ENCODE results near the gene ZNF519. TPM values are rescaled to one million over a fixed set of nuclear protein-coding genes. Genes with fewer than 3 reads are reported as not detected.
"Not testable (repeated sequence)": the region's sequence is repeated elsewhere in the genome, so short reads cannot be mapped to it uniquely, and the experiment has no call there.

ZNF519 gene
- total RNA-seq (9.9 and 12.0 TPM in 2 replicates), polyA plus RNA-seq (5.1 and 7.1 TPM in 2 replicates)

DNA sequence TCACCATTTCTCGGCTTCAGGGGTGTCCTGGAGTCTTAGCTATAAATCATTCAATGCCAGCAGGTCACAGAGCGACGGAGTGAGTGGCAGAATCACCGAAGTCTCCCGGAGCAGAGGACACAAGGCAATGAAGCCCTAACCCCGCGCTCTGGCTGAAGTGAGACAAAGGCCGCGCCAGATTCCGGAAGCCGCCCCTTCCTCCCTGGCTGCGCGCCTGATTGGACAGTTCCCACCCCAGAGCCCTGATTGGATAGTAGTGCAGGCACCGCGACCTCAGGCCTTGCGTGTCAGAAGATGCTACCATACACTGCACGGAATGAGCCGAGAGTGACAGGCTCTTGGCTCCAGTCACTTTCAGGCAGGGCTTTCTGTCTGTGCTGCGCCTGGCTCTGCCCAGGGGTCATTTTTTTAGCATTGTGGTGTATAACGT is at the start of gene ZNF519:
TSS of gene ZNF519 (minus strand) at position 165 of the 430 bp plus-strand sequence. CDS start at position 7, 158 bp downstream.
- not testable (repeated sequence) for H3K27me3 ChIP-seq; H3K9me3 ChIP-seq (ENCODE audit: low read depth); H3K4me1 ChIP-seq (ENCODE audit: low read depth); H3K36me3 ChIP-seq
- peak within 1 kb of the TSS; percentile 89 for H3K27ac ChIP-seq
- peak within 1 kb of the TSS; percentile 94 for H3K4me3 ChIP-seq
- DNase-seq (ENCODE audit: low read depth in 1 of 2, low spot score in 1 of 2) = peak; percentile 93 to 98

DNA sequence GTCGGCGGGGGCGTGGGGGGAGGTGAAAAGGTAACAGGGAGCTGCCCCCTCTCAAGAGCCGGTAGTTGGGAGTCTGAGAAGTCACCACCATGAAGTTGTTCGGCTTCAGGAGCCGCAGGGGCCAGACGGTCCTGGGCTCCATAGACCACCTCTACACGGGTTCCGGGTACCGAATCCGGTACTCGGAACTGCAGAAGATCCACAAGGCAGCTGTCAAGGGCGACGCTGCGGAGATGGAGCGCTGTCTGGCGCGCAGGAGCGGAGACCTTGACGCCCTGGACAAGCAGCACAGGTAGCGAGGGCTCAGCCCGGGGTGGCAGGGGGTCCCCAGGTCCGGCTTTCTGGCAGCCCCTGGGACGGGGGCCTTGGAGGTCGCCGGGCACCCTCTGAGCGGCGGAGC is 47.1 kb upstream of the ZNF519 start:
- no peak for DNase-seq (ENCODE audit: low read depth in 1 of 2, low spot score in 1 of 2)
- no peaks in the 10 kb centered on the region for H3K36me3 ChIP-seq
- no peak overlapping the region for H3K27ac ChIP-seq
- TF ChIP-seq, protein P1, sequence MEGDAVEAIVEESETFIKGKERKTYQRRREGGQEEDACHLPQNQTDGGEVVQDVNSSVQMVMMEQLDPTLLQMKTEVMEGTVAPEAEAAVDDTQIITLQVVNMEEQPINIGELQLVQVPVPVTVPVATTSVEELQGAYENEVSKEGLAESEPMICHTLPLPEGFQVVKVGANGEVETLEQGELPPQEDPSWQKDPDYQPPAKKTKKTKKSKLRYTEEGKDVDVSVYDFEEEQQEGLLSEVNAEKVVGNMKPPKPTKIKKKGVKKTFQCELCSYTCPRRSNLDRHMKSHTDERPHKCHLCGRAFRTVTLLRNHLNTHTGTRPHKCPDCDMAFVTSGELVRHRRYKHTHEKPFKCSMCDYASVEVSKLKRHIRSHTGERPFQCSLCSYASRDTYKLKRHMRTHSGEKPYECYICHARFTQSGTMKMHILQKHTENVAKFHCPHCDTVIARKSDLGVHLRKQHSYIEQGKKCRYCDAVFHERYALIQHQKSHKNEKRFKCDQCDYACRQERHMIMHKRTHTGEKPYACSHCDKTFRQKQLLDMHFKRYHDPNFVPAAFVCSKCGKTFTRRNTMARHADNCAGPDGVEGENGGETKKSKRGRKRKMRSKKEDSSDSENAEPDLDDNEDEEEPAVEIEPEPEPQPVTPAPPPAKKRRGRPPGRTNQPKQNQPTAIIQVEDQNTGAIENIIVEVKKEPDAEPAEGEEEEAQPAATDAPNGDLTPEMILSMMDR (IDR thresholded peaks at IDR 0.05; ENCODE audit: low read depth, low read length) = no peak
- H3K4me3 ChIP-seq = no peak overlapping the region
- H3K27me3 ChIP-seq = no peaks in the 10 kb centered on the region
- no peaks in the 10 kb centered on the region for H3K4me1 ChIP-seq (ENCODE audit: low read depth)
- H3K9me3 ChIP-seq (ENCODE audit: low read depth) = no peaks in the 10 kb centered on the region

DNA sequence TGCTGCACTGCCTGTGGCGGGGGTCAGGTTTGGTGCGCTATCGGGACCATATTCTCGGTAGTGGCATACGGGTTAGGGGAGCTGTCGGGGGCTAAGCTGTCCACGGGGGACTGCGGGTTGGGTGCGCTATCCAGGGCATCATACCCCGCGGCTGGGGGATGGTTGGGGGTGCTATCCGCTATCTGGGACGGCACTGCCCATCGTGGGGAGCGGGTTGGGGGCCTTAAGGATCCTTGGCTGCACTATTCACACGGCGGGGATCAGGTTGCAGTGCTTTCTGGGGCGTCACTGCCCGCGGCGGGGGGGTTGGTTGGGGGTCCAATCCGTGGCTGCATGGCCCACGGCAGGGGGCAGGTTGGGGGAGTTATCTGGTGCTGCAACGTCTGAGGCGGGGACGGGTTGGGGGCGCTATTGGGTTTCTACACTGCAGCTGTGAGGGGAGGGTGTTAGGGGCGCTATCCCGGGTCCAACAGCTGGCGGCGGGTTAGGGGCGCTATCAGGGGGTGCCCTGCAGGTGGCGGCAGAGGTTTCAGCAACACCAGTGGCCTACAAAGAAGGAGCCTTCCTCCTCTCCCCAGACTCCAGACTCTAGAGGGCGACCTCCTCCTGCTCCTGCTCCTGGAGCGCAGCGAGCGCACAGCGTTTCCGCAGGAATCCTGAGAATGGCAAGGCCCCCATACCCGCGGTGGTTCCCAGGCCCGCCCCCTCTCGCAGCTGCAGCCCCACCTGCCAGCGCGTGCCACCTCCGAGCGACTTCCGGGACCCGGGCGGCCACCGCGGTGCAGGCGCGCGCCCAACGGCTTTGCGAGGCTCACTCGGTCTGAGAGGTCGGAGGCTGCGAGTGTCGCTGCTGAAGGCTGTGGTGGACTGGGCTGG is 46.3 kb upstream of the ZNF519 start:
- H3K4me3 ChIP-seq = not testable (repeated sequence)

DNA sequence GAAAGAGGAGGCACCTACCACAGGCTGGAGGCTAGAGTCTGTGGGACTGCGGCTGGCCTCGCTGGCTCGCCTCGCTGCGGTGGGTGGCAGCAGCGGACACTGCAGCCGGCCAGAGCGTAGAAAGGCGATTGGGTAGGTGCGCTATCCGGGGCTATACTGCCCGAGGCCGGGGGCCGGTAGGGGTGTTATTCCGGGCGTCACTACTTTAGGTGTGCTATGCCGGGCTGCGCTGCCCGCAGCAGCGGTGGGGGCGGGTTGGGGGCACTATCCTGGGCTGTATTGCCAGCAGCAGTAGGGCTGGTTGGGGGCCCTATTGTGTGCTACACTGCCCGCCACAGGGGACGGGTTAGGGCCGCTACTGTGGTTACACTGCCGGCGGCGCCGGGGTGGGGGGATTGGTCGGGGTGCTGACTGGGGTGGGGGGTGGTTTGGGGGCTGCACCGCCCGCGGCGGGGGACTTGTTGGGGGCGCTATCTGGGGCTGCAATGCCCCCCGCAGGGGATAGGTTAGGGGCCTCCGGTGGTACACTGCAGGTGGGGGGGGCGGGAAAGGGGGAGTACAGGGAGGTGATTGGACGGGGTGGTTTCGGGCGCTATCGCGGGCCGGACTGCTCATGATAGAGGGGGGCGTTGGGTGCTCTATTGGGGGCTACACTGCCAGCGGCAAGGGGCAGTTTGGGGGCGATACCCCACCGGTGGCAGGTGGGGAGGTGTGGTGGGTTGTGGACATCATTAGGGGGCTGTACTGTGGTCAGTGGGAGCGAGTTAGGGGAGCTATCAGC is 45.5 kb upstream of the ZNF519 start:
- not testable (repeated sequence) for H3K36me3 ChIP-seq; H3K27ac ChIP-seq; H3K4me1 ChIP-seq (ENCODE audit: low read depth); H3K9me3 ChIP-seq (ENCODE audit: low read depth); DNase-seq (ENCODE audit: low read depth in 1 of 2, low spot score in 1 of 2); H3K27me3 ChIP-seq; H3K4me3 ChIP-seq

More for the DNA sequence above, 46.3 kb upstream of the ZNF519 start:
- not testable (repeated sequence) for H3K36me3 ChIP-seq; H3K27me3 ChIP-seq; H3K4me1 ChIP-seq (ENCODE audit: low read depth); H3K9me3 ChIP-seq (ENCODE audit: low read depth); H3K27ac ChIP-seq
- peak in 1 of 2 donors; percentile 29 for DNase-seq (ENCODE audit: low read depth in 1 of 2, low spot score in 1 of 2)
- TF ChIP-seq, protein P1 (IDR thresholded peaks at IDR 0.05; ENCODE audit: low read depth, low read length) = peak; percentile 20

DNA sequence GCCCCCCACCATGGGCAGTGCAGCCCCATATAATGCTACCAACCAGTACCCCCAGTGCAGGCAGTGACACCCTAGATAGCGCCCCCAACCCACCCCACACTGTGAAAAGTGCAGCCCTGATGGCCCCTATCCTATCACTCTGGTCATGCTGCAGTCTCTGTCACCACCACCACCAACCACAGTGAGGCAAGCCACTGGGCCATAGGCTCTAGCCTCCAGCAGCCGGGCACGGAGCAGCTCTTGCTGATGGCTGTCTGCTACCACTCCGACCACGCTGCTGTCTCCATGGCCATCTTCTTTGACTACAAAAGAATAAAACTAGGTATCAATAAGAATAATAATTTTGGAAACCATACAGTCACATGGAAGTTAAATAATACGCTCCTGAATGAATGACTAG is 43.2 kb upstream of the ZNF519 start:
- H3K27ac ChIP-seq; H3K9me3 ChIP-seq (ENCODE audit: low read depth); H3K4me1 ChIP-seq (ENCODE audit: low read depth); H3K4me3 ChIP-seq; H3K27me3 ChIP-seq; H3K36me3 ChIP-seq; DNase-seq (ENCODE audit: low read depth in 1 of 2, low spot score in 1 of 2): not testable (repeated sequence)

DNA sequence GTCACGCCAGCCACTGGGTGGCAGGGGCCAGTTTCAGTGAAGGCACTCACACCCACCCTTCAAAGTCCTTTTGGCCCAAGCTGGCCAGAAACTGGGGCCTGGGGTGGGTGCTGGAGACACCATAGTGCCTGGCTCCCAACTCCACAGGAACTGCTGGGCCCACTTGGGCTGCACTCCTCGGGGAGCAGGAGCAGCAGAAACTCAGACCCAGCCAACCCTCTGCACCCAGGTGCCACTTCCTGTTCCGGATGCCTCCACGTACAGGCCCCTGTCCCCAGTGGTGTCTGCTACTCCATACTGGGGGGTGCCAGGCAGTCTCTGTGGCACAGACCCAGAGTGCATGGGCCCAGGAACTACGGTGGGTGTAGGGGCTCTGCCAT is 42.5 kb upstream of the ZNF519 start:
- no peaks in the 10 kb centered on the region for H3K36me3 ChIP-seq
- no peak overlapping the region for H3K4me3 ChIP-seq
- no peaks in the 10 kb centered on the region for H3K4me1 ChIP-seq (ENCODE audit: low read depth)
- DNase-seq (ENCODE audit: low read depth in 1 of 2, low spot score in 1 of 2) = no peak
- H3K9me3 ChIP-seq (ENCODE audit: low read depth) = no peaks in the 10 kb centered on the region
- no peak overlapping the region for H3K27ac ChIP-seq
- TF ChIP-seq, protein P1 (IDR thresholded peaks at IDR 0.05; ENCODE audit: low read depth, low read length) = no peak
- H3K27me3 ChIP-seq = no peaks in the 10 kb centered on the region

DNA sequence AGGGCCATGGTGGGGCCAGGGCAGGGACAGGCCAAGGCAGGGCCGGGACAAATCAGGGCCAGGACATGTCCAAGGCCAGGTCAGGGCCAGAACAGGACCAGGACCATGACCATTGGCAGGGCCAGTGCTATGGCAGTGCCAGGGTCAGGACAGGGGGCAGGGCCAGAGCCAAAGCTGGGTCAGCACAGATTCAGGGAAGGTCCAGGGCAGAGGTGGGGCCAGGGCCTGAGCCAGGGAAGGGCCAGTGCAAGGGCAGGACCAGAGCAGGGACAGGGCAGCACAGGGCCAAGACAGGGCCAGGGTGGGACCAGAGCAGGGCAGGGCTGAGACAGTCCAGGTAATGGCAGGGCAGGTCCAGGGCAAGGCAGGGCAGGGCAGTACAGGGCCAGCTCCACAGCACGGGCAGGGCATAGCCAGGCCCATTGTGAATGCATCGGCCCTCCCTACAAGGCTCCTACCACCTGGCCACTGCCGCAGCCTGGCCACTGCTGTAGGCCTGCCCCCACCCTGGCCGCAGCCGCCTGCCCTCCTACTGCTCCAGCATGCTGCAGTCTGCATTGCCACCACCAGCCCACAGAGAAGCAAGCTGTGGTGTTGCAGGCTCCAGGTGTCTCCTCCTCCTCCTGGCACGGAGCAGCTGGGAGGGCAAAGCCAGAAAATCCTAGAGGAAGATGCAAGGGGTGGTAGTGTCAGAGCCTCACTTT is 41.9 kb upstream of the ZNF519 start:
- H3K4me1 ChIP-seq (ENCODE audit: low read depth); H3K36me3 ChIP-seq; H3K4me3 ChIP-seq; H3K9me3 ChIP-seq (ENCODE audit: low read depth); DNase-seq (ENCODE audit: low read depth in 1 of 2, low spot score in 1 of 2); H3K27ac ChIP-seq; H3K27me3 ChIP-seq: not testable (repeated sequence)

DNA sequence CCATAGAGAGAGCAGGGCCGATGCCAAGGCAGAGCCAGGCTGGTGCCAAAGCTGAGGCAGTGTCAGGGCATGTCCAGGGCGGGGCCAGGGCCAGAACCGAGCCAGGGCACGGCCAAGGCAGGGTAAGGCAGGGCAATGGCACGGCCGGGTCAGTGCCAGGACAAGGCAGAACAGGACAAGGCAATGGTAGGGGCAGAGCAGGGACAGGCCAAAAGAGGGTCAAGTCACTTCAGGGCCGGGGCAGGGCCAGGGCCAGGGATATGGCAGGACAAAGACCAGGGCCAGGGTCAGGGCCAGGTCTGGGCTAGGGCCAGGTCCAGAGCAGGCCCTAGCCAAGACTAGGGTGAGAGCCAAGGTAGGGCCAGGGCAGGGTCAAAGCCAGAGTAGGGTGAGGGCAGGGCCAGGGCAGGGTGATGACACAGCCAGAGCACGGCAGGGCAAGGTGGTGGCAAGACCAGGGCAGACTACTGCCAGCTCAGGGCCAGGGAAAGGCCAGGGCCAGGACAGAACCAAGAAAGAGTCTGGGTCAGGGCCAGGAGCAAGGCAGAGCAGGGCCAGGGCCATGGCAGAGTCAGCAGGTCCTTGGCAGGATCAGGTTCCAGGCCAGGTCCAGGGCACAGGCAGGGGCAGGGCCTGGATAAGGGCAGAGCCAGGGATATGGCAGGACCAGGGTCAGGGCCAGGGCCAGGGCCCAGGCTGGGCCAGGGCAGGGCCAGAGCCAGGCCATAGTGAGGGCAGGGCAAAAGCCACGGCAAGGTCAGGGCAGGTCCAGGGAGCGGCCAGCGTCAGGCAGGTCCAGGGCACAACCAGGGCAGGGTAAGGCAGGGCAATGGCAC is 41.1 kb upstream of the ZNF519 start:
- not testable (repeated sequence) for DNase-seq (ENCODE audit: low read depth in 1 of 2, low spot score in 1 of 2); H3K4me3 ChIP-seq; H3K4me1 ChIP-seq (ENCODE audit: low read depth); H3K36me3 ChIP-seq; H3K9me3 ChIP-seq (ENCODE audit: low read depth); H3K27ac ChIP-seq; H3K27me3 ChIP-seq

DNA sequence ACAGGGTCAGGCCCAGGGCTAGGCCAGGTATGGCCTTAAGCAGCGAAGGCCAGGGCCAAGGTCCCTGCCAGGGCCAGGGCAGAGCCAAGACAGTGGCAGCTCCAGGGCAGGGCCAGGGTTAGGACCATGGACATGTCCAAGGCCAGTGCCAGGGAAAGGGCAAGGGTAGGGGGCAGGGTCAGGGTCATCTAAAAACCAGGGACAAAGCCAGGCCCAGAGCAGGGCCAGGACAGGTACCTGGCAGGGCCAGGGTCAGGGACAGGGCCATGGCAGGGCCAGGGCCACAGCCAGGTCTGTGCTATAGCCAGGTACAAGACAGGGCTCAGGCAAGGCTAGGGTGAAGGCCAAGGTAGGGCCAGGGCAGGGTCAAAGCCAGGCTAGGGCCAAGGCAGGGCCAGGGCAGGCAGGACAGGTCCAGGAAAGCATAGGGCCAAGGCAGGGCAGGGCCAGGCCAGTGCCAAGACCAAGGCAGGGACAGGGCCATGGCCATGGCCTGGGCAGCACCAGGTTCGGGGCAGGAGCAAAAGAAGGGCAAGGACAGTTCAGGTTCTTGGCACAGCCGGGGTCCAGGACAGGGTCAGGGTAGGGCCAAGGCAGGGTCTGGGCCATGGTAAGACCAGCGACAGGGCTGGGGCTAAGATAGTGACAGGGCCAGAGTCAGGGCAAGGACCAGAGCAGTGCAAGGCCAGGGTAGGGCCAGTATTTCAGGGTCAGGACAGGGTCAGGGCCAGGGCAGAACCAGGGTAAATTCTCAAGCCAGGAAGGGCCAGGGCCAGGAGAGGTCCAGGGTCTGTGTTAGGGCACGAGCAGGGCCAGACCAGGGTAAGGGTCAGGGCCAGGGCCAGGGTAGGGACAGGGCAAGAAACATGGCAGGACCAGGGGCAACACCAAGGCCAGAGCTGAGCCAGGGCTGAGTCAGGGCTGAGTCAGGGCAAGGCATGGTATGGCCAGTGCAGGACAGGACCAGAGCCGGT is 40.2 kb upstream of the ZNF519 start:
- not testable (repeated sequence) for H3K36me3 ChIP-seq; H3K4me1 ChIP-seq (ENCODE audit: low read depth); H3K4me3 ChIP-seq; H3K27ac ChIP-seq; H3K27me3 ChIP-seq; H3K9me3 ChIP-seq (ENCODE audit: low read depth); DNase-seq (ENCODE audit: low read depth in 1 of 2, low spot score in 1 of 2)
